Measurements from ENCODE around the gene PSD.

The PSD gene

GRCh38 chr10:102413053-102413705 lies 5.4 kb downstream of the PSD start:
- H3K4me3 ChIP-seq (ENCODE audit: low read length), result no peak overlapping the region
- H3K27me3 ChIP-seq (ENCODE audit: control insufficient read depth, insufficient read depth, low read length), result peaks cover 25% of the 10 kb centered on the region
- no peaks in the 10 kb centered on the region for H3K36me3 ChIP-seq (ENCODE audit: control insufficient read depth, insufficient read depth, low read length)
- H3K4me1 ChIP-seq (ENCODE audit: control insufficient read depth, insufficient read depth, low read length), result peaks cover 9% of the 10 kb centered on the region
- H3K9ac ChIP-seq (ENCODE audit: low read length), result no peak overlapping the region
- no peak overlapping the region for H3K27ac ChIP-seq (ENCODE audit: low read depth, low read length)

- Histone ChIP-seq H3K27ac (ENCODE audit: low read depth, low read length) (no peak overlapping the region), H3K4me1 (ENCODE audit: control insufficient read depth, insufficient read depth, low read length) (peaks cover 12% of the 10 kb centered on the region), H3K36me3 (ENCODE audit: control insufficient read depth, insufficient read depth, low read length) (no peaks in the 10 kb centered on the region), H3K9ac (ENCODE audit: low read length) (no peak overlapping the region), H3K27me3 (ENCODE audit: control insufficient read depth, insufficient read depth, low read length) (peaks cover 25% of the 10 kb centered on the region), H3K4me3 (ENCODE audit: low read length) (no peak overlapping the region)
Measured at GRCh38 chr10:102412293-102412692, 6.3 kb downstream of the PSD start.

GRCh38 chr10:102411341-102412255 lies 7.0 kb downstream of the PSD start:
- H3K36me3 ChIP-seq (ENCODE audit: control insufficient read depth, insufficient read depth, low read length), result no peaks in the 10 kb centered on the region
- peak overlapping the region; percentile 62 for H3K4me3 ChIP-seq (ENCODE audit: low read length)
- peaks cover 12% of the 10 kb centered on the region for H3K4me1 ChIP-seq (ENCODE audit: control insufficient read depth, insufficient read depth, low read length)
- peaks cover 25% of the 10 kb centered on the region for H3K27me3 ChIP-seq (ENCODE audit: control insufficient read depth, insufficient read depth, low read length)
- H3K27ac ChIP-seq (ENCODE audit: low read depth, low read length), result peak overlapping the region; percentile 96
- no peak overlapping the region for H3K9ac ChIP-seq (ENCODE audit: low read length)

GRCh38 chr10:102410429-102411073 lies 8.0 kb downstream of the PSD start:
- Histone ChIP-seq H3K27me3 (ENCODE audit: control insufficient read depth, insufficient read depth, low read length) (peaks cover 25% of the 10 kb centered on the region), H3K36me3 (ENCODE audit: control insufficient read depth, insufficient read depth, low read length) (no peaks in the 10 kb centered on the region), H3K4me3 (ENCODE audit: low read length) (peak overlapping the region; percentile 62), H3K9ac (ENCODE audit: low read length) (peak overlapping the region; percentile 43), H3K4me1 (ENCODE audit: control insufficient read depth, insufficient read depth, low read length) (peaks cover 19% of the 10 kb centered on the region), H3K27ac (ENCODE audit: low read depth, low read length) (peak overlapping the region; percentile 96)

GRCh38 chr10:102409604-102410428 lies 8.8 kb downstream of the PSD start:
- H3K27me3 ChIP-seq (ENCODE audit: control insufficient read depth, insufficient read depth, low read length), result peaks cover 25% of the 10 kb centered on the region
- peak overlapping the region; percentile 50 for H3K9ac ChIP-seq (ENCODE audit: low read length)
- H3K27ac ChIP-seq (ENCODE audit: low read depth, low read length), result peak overlapping the region; percentile 96
- peak overlapping the region; percentile 62 for H3K4me3 ChIP-seq (ENCODE audit: low read length)
- H3K36me3 ChIP-seq (ENCODE audit: control insufficient read depth, insufficient read depth, low read length), result no peaks in the 10 kb centered on the region
- peaks cover 27% of the 10 kb centered on the region for H3K4me1 ChIP-seq (ENCODE audit: control insufficient read depth, insufficient read depth, low read length)

- Histone ChIP-seq H3K4me1 (ENCODE audit: control insufficient read depth, insufficient read depth, low read length) (peaks cover 31% of the 10 kb centered on the region), H3K36me3 (ENCODE audit: control insufficient read depth, insufficient read depth, low read length) (no peaks in the 10 kb centered on the region), H3K27me3 (ENCODE audit: control insufficient read depth, insufficient read depth, low read length) (peaks cover 25% of the 10 kb centered on the region), H3K27ac (ENCODE audit: low read depth, low read length) (peak overlapping the region; percentile 96), H3K9ac (ENCODE audit: low read length) (peak overlapping the region; percentile 50), H3K4me3 (ENCODE audit: low read length) (peak overlapping the region; percentile 62)
Measured at GRCh38 chr10:102408728-102409603, 9.6 kb downstream of the PSD start.

GRCh38 chr10:102408131-102408727 lies 10.4 kb downstream of the PSD start:
- Histone ChIP-seq H3K36me3 (ENCODE audit: control insufficient read depth, insufficient read depth, low read length) (no peaks in the 10 kb centered on the region), H3K27ac (ENCODE audit: low read depth, low read length) (peak overlapping the region; percentile 96), H3K9ac (ENCODE audit: low read length) (peak overlapping the region; percentile 46), H3K27me3 (ENCODE audit: control insufficient read depth, insufficient read depth, low read length) (peaks cover 25% of the 10 kb centered on the region), H3K4me1 (ENCODE audit: control insufficient read depth, insufficient read depth, low read length) (peaks cover 38% of the 10 kb centered on the region), H3K4me3 (ENCODE audit: low read length) (peak overlapping the region; percentile 62)

- peak overlapping the region; percentile 37 for H3K4me3 ChIP-seq (ENCODE audit: low read length)
- peaks cover 25% of the 10 kb centered on the region for H3K27me3 ChIP-seq (ENCODE audit: control insufficient read depth, insufficient read depth, low read length)
- H3K27ac ChIP-seq (ENCODE audit: low read depth, low read length), result peak overlapping the region; percentile 96
- H3K4me1 ChIP-seq (ENCODE audit: control insufficient read depth, insufficient read depth, low read length), result peaks cover 40% of the 10 kb centered on the region
- H3K36me3 ChIP-seq (ENCODE audit: control insufficient read depth, insufficient read depth, low read length), result no peaks in the 10 kb centered on the region
- H3K9ac ChIP-seq (ENCODE audit: low read length), result peak overlapping the region; percentile 47
Measured at GRCh38 chr10:102407425-102408130, 11.0 kb downstream of the PSD start.

- Histone ChIP-seq H3K4me1 (ENCODE audit: control insufficient read depth, insufficient read depth, low read length) (peaks cover 45% of the 10 kb centered on the region), H3K27ac (ENCODE audit: low read depth, low read length) (peak overlapping the region; percentile 96), H3K27me3 (ENCODE audit: control insufficient read depth, insufficient read depth, low read length) (peaks cover 19% of the 10 kb centered on the region), H3K36me3 (ENCODE audit: control insufficient read depth, insufficient read depth, low read length) (peaks cover 3% of the 10 kb centered on the region), H3K4me3 (ENCODE audit: low read length) (peak overlapping the region; percentile 24), H3K9ac (ENCODE audit: low read length) (no peak overlapping the region)
Measured at GRCh38 chr10:102406815-102407214, 11.8 kb downstream of the PSD start.

- Histone ChIP-seq H3K4me3 (ENCODE audit: low read length) (peak overlapping the region; percentile 37), H3K36me3 (ENCODE audit: control insufficient read depth, insufficient read depth, low read length) (peaks cover 12% of the 10 kb centered on the region), H3K27me3 (ENCODE audit: control insufficient read depth, insufficient read depth, low read length) (peaks cover 9% of the 10 kb centered on the region), H3K27ac (ENCODE audit: low read depth, low read length) (peak overlapping the region; percentile 96), H3K4me1 (ENCODE audit: control insufficient read depth, insufficient read depth, low read length) (peaks cover 48% of the 10 kb centered on the region), H3K9ac (ENCODE audit: low read length) (no peak overlapping the region)
Measured at GRCh38 chr10:102405632-102406031, 13.0 kb downstream of the PSD start.
